Motor neuron (in vitro differentiated cells): Measurements from ENCODE around the gene LRRC4C. TPM values are rescaled to one million over a fixed set of nuclear protein-coding genes. Genes with fewer than 3 reads are reported as not detected.
"Not testable (repeated sequence)": the region's sequence is repeated elsewhere in the genome, so short reads cannot be mapped to it uniquely, and the experiment has no call there.

Experiments
- ATAC-seq, 8 experiments: fragments of 200-7000 bp; cut with Tn5 transposase; replicated peaks in 6 of 8; 2 replicates each; pipeline ENCODE4 v1.8.0; 2021; ENCODE audit warnings: mild to moderate bottlenecking in 8 of 8, moderate library complexity in 8 of 8
- H3K27ac ChIP-seq, 2 donors: fragments of 250-450 bp; sonication (Bioruptor Pico); 2 replicates each; pipeline ENCODE4 v1.9.0; 2021; ENCODE audit warnings: antibody characterized with exemption in 2 of 2, mild to moderate bottlenecking in 2 of 2, moderate library complexity in 1 of 2
- H3K4me1 ChIP-seq, 2 donors: fragments of 250-450 bp; sonication (Bioruptor Pico); replicated peaks in 1 of 2; 2 replicates each; pipeline ENCODE4 v1.6.1; 2021; ENCODE audit warnings: antibody characterized with exemption in 2 of 2, mild to moderate bottlenecking in 2 of 2, moderate library complexity in 1 of 2
- H3K4me3 ChIP-seq, 5 donors: fragments of 250-450 bp; sonication (Bioruptor Pico); 2 replicates each; pipeline ENCODE4 v1.9.0; 2021; ENCODE audit warnings: antibody characterized with exemption in 5 of 5, mild to moderate bottlenecking in 5 of 5, moderate library complexity in 4 of 5
- WGBS, 10 experiments: fragments of 450-650 bp; shearing (Covaris generic); methylation state at CpG; one replicate each; pipeline ENCODE4 v1.0.0; 2022; 5-methylcytosine and 5-hydroxymethylcytosine counted together
- in situ Hi-C, 9 experiments: fragments of 400-800 bp; cut with MboI; loops; one replicate each; pipeline ENCODE4 v1.15.0; 2021; ENCODE audit warnings: low sequenced_read_pairs in 9 of 9, low pct_unique_long_range_greater_than_20kb in 2 of 9; ENCODE audit not compliant: unreplicated experiment in 9 of 9
- total RNA-seq, 8 experiments: library from RNA; unstranded; fragments of 300-600 nt; gene quantifications; 2 replicates each; pipeline versions ENCODE4 v1.2.3 to v1.2.4, GENCODE V29; 2022

Gene LRRC4C
- total RNA-seq, 8 experiments from 2014 or later = 0.51 to 28.2 (median 12.8) TPM

- ATAC-seq = not testable (repeated sequence)
These were observed 1266.9 kb downstream of the LRRC4C start for GRCh38 chr11:40192590-40192989.

GRCh38 chr11:40190294-40190693 lies 1269.2 kb downstream of the LRRC4C start:
- peaks cover 16 to 30% of the 10 kb centered on the region in 2 donors for H3K4me1 ChIP-seq
- H3K4me3 ChIP-seq = no peak overlapping the region
- no peak for ATAC-seq
- WGBS, 10 experiments = 4 to 100% (median 48%) methylated on average over 1 to 5 of the region's 5 CpGs; no CpG with 5 or more reads in 1 of the 10 experiments
- H3K27ac ChIP-seq = no peak overlapping the region
- in situ Hi-C loops = no loop called here

More at GRCh38 chr11:40192590-40192989, 1266.9 kb downstream of the LRRC4C start:
- H3K4me1 ChIP-seq = peaks cover 3 to 14% of the 10 kb centered on the region in 2 donors
- H3K27ac ChIP-seq, H3K4me3 ChIP-seq, in situ Hi-C loops: not testable (repeated sequence)
- 0 to 100% (median 69%) methylated on average over 1 to 5 of the region's 5 CpGs; no CpG with 5 or more reads in 4 of the 10 experiments for WGBS, 10 experiments

GRCh38 chr11:40188848-40189247 lies 1270.6 kb downstream of the LRRC4C start:
- in situ Hi-C loops = no loop called here
- 7 to 86% (median 52%) methylated on average over 1 to 3 of the region's 3 CpGs for WGBS, 10 experiments
- Histone ChIP-seq H3K4me3 (no peak overlapping the region), H3K4me1 (peaks cover 16 to 32% of the 10 kb centered on the region in 2 donors), H3K27ac (no peak overlapping the region)
- peak in 1 of 8 experiments; percentile 27 for ATAC-seq

GRCh38 chr11:40187295-40187694 lies 1272.2 kb downstream of the LRRC4C start:
- in situ Hi-C loops = no loop called here
- H3K4me1 ChIP-seq = peaks cover 18 to 42% of the 10 kb centered on the region in 2 donors
- H3K4me3 ChIP-seq = no peak overlapping the region
- peak overlapping the region in 1 of 2 donors; percentile 24 for H3K27ac ChIP-seq
- peak in 2 of 8 experiments; percentile 5 to 6 for ATAC-seq
- WGBS, 10 experiments = 0 to 100% (median 40%) methylated on average over 1 to 4 of the region's 4 CpGs; no CpG with 5 or more reads in 4 of the 10 experiments

- in situ Hi-C loops = no loop called here
- H3K27ac ChIP-seq = peak overlapping the region; percentile 21 to 78
- 0 to 60% (median 43%) methylated on average over 1 to 11 of the region's 13 CpGs for WGBS, 10 experiments
- H3K4me1 ChIP-seq = peaks cover 18 to 42% of the 10 kb centered on the region in 2 donors
- H3K4me3 ChIP-seq = no peak overlapping the region
- peak in 6 of 8 experiments; percentile 41 to 86 (median 56) for ATAC-seq
These were observed 1272.8 kb downstream of the LRRC4C start for GRCh38 chr11:40186437-40187263.

- H3K27ac ChIP-seq = no peak overlapping the region
- no peak overlapping the region for H3K4me3 ChIP-seq
- WGBS, 10 experiments = 0 to 90% (median 57%) methylated on average over 1 to 3 of the region's 4 CpGs; no CpG with 5 or more reads in 2 of the 10 experiments
These were observed 1273.7 kb downstream of the LRRC4C start for GRCh38 chr11:40185793-40186192.

GRCh38 chr11:40183073-40184064 lies 1276.1 kb downstream of the LRRC4C start:
- no peak overlapping the region for H3K27ac ChIP-seq
- ATAC-seq = peak in 3 of 8 experiments; percentile 38 to 42 (median 42)
- WGBS, 10 experiments = 4 to 77% (median 42%) methylated on average over 3 to 5 of the region's 5 CpGs
- in situ Hi-C loops = no loop called here
- no peak overlapping the region for H3K4me3 ChIP-seq
- peaks cover 18 to 36% of the 10 kb centered on the region in 2 donors for H3K4me1 ChIP-seq

More at GRCh38 chr11:40185793-40186192, 1273.7 kb downstream of the LRRC4C start:
- ATAC-seq = no peak
- in situ Hi-C loops = no loop called here
- H3K4me1 ChIP-seq = peaks cover 18 to 42% of the 10 kb centered on the region in 2 donors

- no peak for ATAC-seq
- in situ Hi-C loops = no loop called here
- Histone ChIP-seq H3K4me3 (no peak overlapping the region), H3K4me1 (peaks cover 2 to 18% of the 10 kb centered on the region in 2 donors), H3K27ac (no peak overlapping the region)
- WGBS, 10 experiments = 3 to 100% (median 93%) methylated on average over 2 to 6 of the region's 6 CpGs
These were observed 1279.9 kb downstream of the LRRC4C start for GRCh38 chr11:40179541-40179940.

GRCh38 chr11:40178470-40178869 lies 1281.0 kb downstream of the LRRC4C start:
- in situ Hi-C loops = no loop called here
- no peak overlapping the region for H3K27ac ChIP-seq
- peaks cover 0 to 14% of the 10 kb centered on the region in 2 donors for H3K4me1 ChIP-seq
- H3K4me3 ChIP-seq = no peak overlapping the region
- WGBS, 10 experiments = 0 to 85% (median 73%) methylated on average over 1 to 2 of the region's 2 CpGs; no CpG with 5 or more reads in 2 of the 10 experiments
- ATAC-seq = no peak

- H3K4me1 ChIP-seq = peaks cover 0 to 7% of the 10 kb centered on the region in 2 donors
- H3K27ac ChIP-seq = no peak overlapping the region
- H3K4me3 ChIP-seq = no peak overlapping the region
- 76 to 100% (median 96%) methylated on average over 2 to 3 of the region's 3 CpGs; no CpG with 5 or more reads in 1 of the 10 experiments for WGBS, 10 experiments
- no peak for ATAC-seq
- in situ Hi-C loops = no loop called here
These were observed 1283.5 kb downstream of the LRRC4C start for GRCh38 chr11:40175980-40176379.

GRCh38 chr11:40170078-40170477 lies 1289.4 kb downstream of the LRRC4C start:
- 0 to 67% (median 13%) methylated on average over 1 to 2 of the region's 2 CpGs; no CpG with 5 or more reads in 1 of the 10 experiments for WGBS, 10 experiments
- H3K4me3 ChIP-seq = no peak overlapping the region
- H3K4me1 ChIP-seq = peaks cover 10 to 15% of the 10 kb centered on the region in 2 donors
- no peak overlapping the region for H3K27ac ChIP-seq
- peak in 5 of 8 experiments; percentile 23 to 83 (median 62) for ATAC-seq
- in situ Hi-C loops = no loop called here

GRCh38 chr11:40168414-40168813 lies 1291.0 kb downstream of the LRRC4C start:
- peak in 5 of 8 experiments; percentile 52 to 84 (median 81) for ATAC-seq
- WGBS, 10 experiments = 20 to 88% (median 38%) methylated on average over 1 of the region's 1 CpG; no CpG with 5 or more reads in 5 of the 10 experiments
- in situ Hi-C loops = no loop called here
- Histone ChIP-seq H3K4me3 (no peak overlapping the region), H3K27ac (peak overlapping the region in 1 of 2 donors; percentile 29), H3K4me1 (peaks cover 10% of the 10 kb centered on the region in 2 donors)
